Measurements from ENCODE around the gene CNFN.

DNA sequence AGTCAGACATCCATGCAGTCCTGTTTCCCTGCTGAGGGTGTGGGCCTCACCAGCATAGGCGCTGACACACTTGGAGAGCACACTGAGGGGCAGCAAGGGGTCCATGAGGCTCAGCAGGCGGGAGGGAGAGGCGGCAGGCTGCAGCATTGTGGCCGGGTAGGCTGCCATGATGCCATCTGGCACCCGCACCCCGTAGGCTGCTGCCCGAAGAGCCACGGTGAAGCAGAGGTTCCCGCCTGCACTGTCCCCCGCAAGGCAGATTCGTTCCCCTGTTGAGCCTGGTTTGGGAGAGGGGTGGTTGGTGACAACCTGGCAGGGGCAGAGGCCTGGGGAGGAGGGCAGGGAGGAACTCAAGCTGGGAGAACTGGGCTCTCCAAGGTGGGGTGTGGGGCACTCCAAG is 16.0 kb upstream of the CNFN start:
- TF ChIP-seq CTCF (IDR thresholded peaks at IDR 0.05): no peak
- no peak for TF ChIP-seq POLR2A (IDR thresholded peaks at IDR 0.05)
